Osteoblast (primary cell): Measurements from ENCODE around the gene DMRT3. TPM values are rescaled to one million over a fixed set of nuclear protein-coding genes. Genes with fewer than 3 reads are reported as not detected.
"Not testable (repeated sequence)": the region's sequence is repeated elsewhere in the genome, so short reads cannot be mapped to it uniquely, and the experiment has no call there.

Source experiments
- DNase-seq: peaks from one replicate; pipeline ENCODE4 v3.0.0; 2011; ENCODE audit warnings: low spot score, mixed read lengths; ENCODE audit not compliant: insufficient read length; ENCODE audit errors: missing footprints
- H2AFZ ChIP-seq: 2 replicates; pipeline ENCODE4 v1.6.0; 2011; ENCODE audit warnings: mild to moderate bottlenecking, low read length
- H3K27ac ChIP-seq: 2 replicates; pipeline ENCODE4 v1.5.1; 2011; ENCODE audit warnings: mild to moderate bottlenecking, low read depth, low read length, moderate library complexity
- H3K27me3 ChIP-seq: 2 replicates; pipeline ENCODE4 v1.6.0; 2012; ENCODE audit warnings: mild to moderate bottlenecking, control low read depth, inconsistent platforms, low read length, moderate library complexity; ENCODE audit not compliant: insufficient read depth
- H3K36me3 ChIP-seq: 2 replicates; pipeline ENCODE4 v1.5.1; 2011; ENCODE audit warnings: mild to moderate bottlenecking, low read length, control low read depth, moderate library complexity; ENCODE audit not compliant: insufficient read depth
- H3K4me1 ChIP-seq: 2 replicates; pipeline ENCODE4 v1.5.1; 2011; ENCODE audit warnings: mild to moderate bottlenecking, low read length, control low read depth, moderate library complexity; ENCODE audit not compliant: insufficient read depth
- H3K4me2 ChIP-seq: 2 replicates; pipeline ENCODE4 v1.6.0; 2011; ENCODE audit warnings: mild to moderate bottlenecking, low read length; ENCODE audit not compliant: insufficient read depth
- H3K4me3 ChIP-seq: fragments of 200-600 bp; sonication (generic); 3 replicates; pipeline ENCODE4 v1.5.1; 2012; ENCODE audit warnings: mild to moderate bottlenecking, low read length, inconsistent platforms; ENCODE audit not compliant: insufficient read depth
- H3K79me2 ChIP-seq: 2 replicates; pipeline ENCODE4 v1.6.0; 2012; ENCODE audit warnings: mild to moderate bottlenecking, low read length, control low read depth, inconsistent platforms; ENCODE audit not compliant: insufficient read depth
- H3K9me3 ChIP-seq: 2 replicates; pipeline ENCODE4 v1.5.1; 2011; ENCODE audit warnings: low read depth, low read length, control low read depth
- H4K20me1 ChIP-seq: 2 replicates; pipeline ENCODE4 v1.6.0; 2012; ENCODE audit warnings: mild to moderate bottlenecking, low read length, control low read depth; ENCODE audit not compliant: insufficient read depth
- CTCF ChIP-seq: IDR thresholded peaks from 2 replicates; pipeline ENCODE4 v1.5.1; 2011; ENCODE audit warnings: mild to moderate bottlenecking, low read depth, low read length, moderate library complexity; ENCODE audit errors: extremely low read depth
- total RNA-seq: library from RNA; depleted of rRNA; stranded (reverse); fragments of >200 nt; gene quantifications from 2 replicates; pipeline ENCODE4 v1.2.3, GENCODE V29; 2012

DMRT3 gene
- total RNA-seq, 1 donor = not detected

- no peaks in the 10 kb centered on the region for H3K79me2 ChIP-seq
- H3K36me3 ChIP-seq = no peaks in the 10 kb centered on the region
- no peaks in the 10 kb centered on the region for H3K9me3 ChIP-seq
- peaks cover 13% of the 10 kb centered on the region for H3K4me1 ChIP-seq
- H4K20me1 ChIP-seq = no peaks in the 10 kb centered on the region
- no peak for TF ChIP-seq CTCF
- H3K4me2 ChIP-seq = peak overlapping the region; percentile 55
- H3K27ac ChIP-seq = peak overlapping the region; percentile 74
- H3K27me3 ChIP-seq = no peaks in the 10 kb centered on the region
- H3K4me3 ChIP-seq = no peak overlapping the region
- H2AFZ ChIP-seq = peak overlapping the region; percentile 64
- DNase-seq = no peak
These were observed 18.7 kb downstream of the DMRT3 start for GRCh38 chr9:995192-995591.

GRCh38 chr9:995781-996180 lies 19.3 kb downstream of the DMRT3 start:
- DNase-seq = peak; percentile 88

GRCh38 chr9:998299-999110 lies 22.1 kb downstream of the DMRT3 start:
- H3K9me3 ChIP-seq, H2AFZ ChIP-seq, H3K36me3 ChIP-seq, H3K27me3 ChIP-seq, DNase-seq, H3K79me2 ChIP-seq, H3K27ac ChIP-seq, H3K4me3 ChIP-seq, H4K20me1 ChIP-seq: not testable (repeated sequence)
- Histone ChIP-seq H3K4me1 (peaks cover 13% of the 10 kb centered on the region), H3K4me2 (peak overlapping the region; percentile 29)
- peak; percentile 62 for TF ChIP-seq CTCF

More at GRCh38 chr9:995781-996180, 19.3 kb downstream of the DMRT3 start:
- peak overlapping the region; percentile 31 for H3K4me3 ChIP-seq
- no peaks in the 10 kb centered on the region for H4K20me1 ChIP-seq
- H3K4me2 ChIP-seq = peak overlapping the region; percentile 55
- peaks cover 13% of the 10 kb centered on the region for H3K4me1 ChIP-seq
- H2AFZ ChIP-seq = no peak overlapping the region
- no peak for TF ChIP-seq CTCF
- H3K27me3 ChIP-seq = no peaks in the 10 kb centered on the region
- H3K27ac ChIP-seq = peak overlapping the region; percentile 74
- H3K79me2 ChIP-seq = no peaks in the 10 kb centered on the region
- H3K9me3 ChIP-seq = no peaks in the 10 kb centered on the region
- no peaks in the 10 kb centered on the region for H3K36me3 ChIP-seq

- TF ChIP-seq CTCF = no peak
- H3K4me2 ChIP-seq = no peak overlapping the region
- H3K4me3 ChIP-seq = no peak overlapping the region
- no peaks in the 10 kb centered on the region for H3K4me1 ChIP-seq
- no peak overlapping the region for H3K27ac ChIP-seq
- no peak overlapping the region for H2AFZ ChIP-seq
- no peaks in the 10 kb centered on the region for H4K20me1 ChIP-seq
- H3K9me3 ChIP-seq = no peaks in the 10 kb centered on the region
- DNase-seq = no peak
- no peaks in the 10 kb centered on the region for H3K36me3 ChIP-seq
- no peaks in the 10 kb centered on the region for H3K79me2 ChIP-seq
- H3K27me3 ChIP-seq = no peaks in the 10 kb centered on the region
These were observed 25.4 kb downstream of the DMRT3 start for GRCh38 chr9:1001838-1002237.
